Mesendoderm (in vitro differentiated cells): Measurements from ENCODE around the gene RUVBL1.

Experiments
- DNase-seq: peaks from one replicate; pipeline ENCODE4 v3.0.0; 2013
- H2AK5ac ChIP-seq: 2 replicates; pipeline ENCODE4 v1.6.1; 2013; ENCODE audit warnings: low read length, inconsistent platforms
- H2BK120ac ChIP-seq: 2 replicates; pipeline ENCODE4 v1.6.1; 2013; ENCODE audit warnings: low read depth, mild to moderate bottlenecking, low read length, moderate library complexity, mixed read lengths
- H2BK15ac ChIP-seq: replicated peaks from 2 replicates; pipeline ENCODE4 v1.6.1; 2013; ENCODE audit warnings: low read depth, mild to moderate bottlenecking, moderate library complexity
- H2BK5ac ChIP-seq: 2 replicates; pipeline ENCODE4 v1.6.1; 2013; ENCODE audit warnings: low read length, inconsistent platforms
- H3K18ac ChIP-seq: 2 replicates; pipeline ENCODE4 v1.6.1; 2013; ENCODE audit warnings: mild to moderate bottlenecking, low read length, mixed read lengths
- H3K23ac ChIP-seq: one replicate; pipeline ENCODE4 v1.6.1; 2013; ENCODE audit warnings: low read length
- H3K27ac ChIP-seq: 2 replicates; pipeline ENCODE4 v1.5.1; 2013; ENCODE audit warnings: low read depth, mild to moderate bottlenecking, inconsistent platforms, low read length, moderate library complexity
- H3K27me3 ChIP-seq: 2 replicates; pipeline ENCODE4 v1.6.1; 2013; ENCODE audit warnings: low read length, control low read depth, mild to moderate bottlenecking, inconsistent platforms; ENCODE audit not compliant: insufficient read depth, poor library complexity
- H3K36me3 ChIP-seq: 2 replicates; pipeline ENCODE4 v1.6.1; 2013; ENCODE audit warnings: low read length, inconsistent platforms; ENCODE audit not compliant: control insufficient read depth, insufficient read depth
- H3K4ac ChIP-seq: one replicate; pipeline ENCODE4 v1.6.1; 2013; ENCODE audit warnings: low read depth, mild to moderate bottlenecking, low read length, moderate library complexity
- H3K4me1 ChIP-seq: 2 replicates; pipeline ENCODE4 v1.6.1; 2013; ENCODE audit warnings: low read depth, low read length, inconsistent platforms; ENCODE audit not compliant: control insufficient read depth
- H3K4me2 ChIP-seq: 2 replicates; pipeline ENCODE4 v1.6.1; 2013; ENCODE audit warnings: low read length
- H3K4me3 ChIP-seq: 2 replicates; pipeline ENCODE4 v1.5.1; 2013; ENCODE audit warnings: mild to moderate bottlenecking, low read length
- H3K56ac ChIP-seq: one replicate; pipeline ENCODE4 v1.6.1; 2013; ENCODE audit warnings: low read length
- H3K79me1 ChIP-seq: 2 replicates; pipeline ENCODE4 v1.6.1; 2013; ENCODE audit warnings: low read length, inconsistent platforms
- H3K79me2 ChIP-seq: 2 replicates; pipeline ENCODE4 v1.6.1; 2013; ENCODE audit warnings: mild to moderate bottlenecking, low read length; ENCODE audit not compliant: control insufficient read depth, insufficient read depth
- H3K9ac ChIP-seq: 2 replicates; pipeline ENCODE4 v1.6.1; 2013; ENCODE audit warnings: low read length, inconsistent platforms
- H4K5ac ChIP-seq: one replicate; pipeline ENCODE4 v1.6.1; 2013; ENCODE audit warnings: low read length
- H4K8ac ChIP-seq: one replicate; pipeline ENCODE4 v1.6.1; 2013; ENCODE audit warnings: low read depth, mild to moderate bottlenecking, control low read depth, low read length, moderate library complexity
- WGBS: extraction: QIAGEN DNeasy Blood & Tissue Kit; methylation state at CpG from one replicate; pipeline ENCODE4 v1.1.7; 2013; ENCODE audit warnings: low lambda C conversion rate, missing lambda C conversion rate; ENCODE audit not compliant: insufficient coverage; ENCODE audit errors: extremely low coverage; 5-methylcytosine and 5-hydroxymethylcytosine counted together

The RUVBL1 gene

DNA sequence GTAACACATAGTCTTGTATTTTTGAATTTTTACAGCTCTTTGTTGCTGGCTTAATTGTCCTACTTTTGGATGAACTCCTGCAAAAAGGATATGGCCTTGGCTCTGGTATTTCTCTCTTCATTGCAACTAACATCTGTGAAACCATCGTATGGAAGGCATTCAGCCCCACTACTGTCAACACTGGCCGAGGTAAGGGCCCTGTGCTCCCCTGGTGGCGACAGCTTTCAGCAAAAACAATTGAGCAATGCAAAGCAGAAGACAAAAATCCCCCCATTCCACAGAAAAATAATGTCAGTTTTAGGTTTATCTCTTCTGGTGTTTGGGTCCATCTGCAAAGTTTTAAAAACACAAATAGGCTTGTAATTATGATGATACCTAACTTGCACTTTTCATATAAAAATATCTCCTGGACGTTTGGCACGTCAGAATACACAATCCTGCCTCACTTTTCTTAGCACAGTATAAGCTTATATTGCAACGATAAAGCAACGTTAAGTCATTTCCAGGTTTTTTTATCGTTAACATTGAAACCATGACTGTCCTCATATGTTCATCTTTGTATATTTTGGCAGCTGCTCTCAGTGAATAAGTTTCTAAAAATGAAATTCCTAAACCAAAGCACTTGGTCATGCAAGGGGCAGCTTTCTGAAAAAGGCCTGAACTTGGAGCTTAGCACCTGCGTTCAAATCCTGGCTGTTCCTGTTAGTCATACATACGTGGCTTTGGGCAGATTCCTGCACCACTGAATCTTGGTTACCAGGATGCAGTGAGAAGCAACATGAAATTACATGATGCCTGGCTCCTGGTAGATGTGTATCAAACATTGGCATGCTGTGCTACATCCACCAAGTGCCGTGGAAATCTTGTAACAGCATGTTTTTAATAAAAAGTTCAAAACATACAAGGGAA, 62.9 kb downstream of the RUVBL1 start:
- H3K56ac ChIP-seq: no peak overlapping the region
- no peak overlapping the region for H3K27ac ChIP-seq
- no peak overlapping the region for H3K18ac ChIP-seq
- no peak for DNase-seq
- no peak overlapping the region for H4K8ac ChIP-seq
- no peak overlapping the region for H3K4me2 ChIP-seq
- no peak overlapping the region for H3K9ac ChIP-seq
- H3K27me3 ChIP-seq: no peaks in the 10 kb centered on the region
- H3K23ac ChIP-seq: no peak overlapping the region
- no peaks in the 10 kb centered on the region for H3K79me2 ChIP-seq
- H3K4me3 ChIP-seq: no peak overlapping the region
- no peaks in the 10 kb centered on the region for H3K4me1 ChIP-seq
- no peak overlapping the region for H2BK15ac ChIP-seq
- H3K4ac ChIP-seq: no peak overlapping the region
- no peak overlapping the region for H2AK5ac ChIP-seq
- no peak overlapping the region for H4K5ac ChIP-seq
- no peak overlapping the region for H2BK120ac ChIP-seq
- peaks cover 28% of the 10 kb centered on the region for H3K36me3 ChIP-seq
- H2BK5ac ChIP-seq: no peak overlapping the region
- peaks cover 4% of the 10 kb centered on the region for H3K79me1 ChIP-seq
- WGBS: no CpG with 5 or more reads among the region's 11 CpGs

DNA sequence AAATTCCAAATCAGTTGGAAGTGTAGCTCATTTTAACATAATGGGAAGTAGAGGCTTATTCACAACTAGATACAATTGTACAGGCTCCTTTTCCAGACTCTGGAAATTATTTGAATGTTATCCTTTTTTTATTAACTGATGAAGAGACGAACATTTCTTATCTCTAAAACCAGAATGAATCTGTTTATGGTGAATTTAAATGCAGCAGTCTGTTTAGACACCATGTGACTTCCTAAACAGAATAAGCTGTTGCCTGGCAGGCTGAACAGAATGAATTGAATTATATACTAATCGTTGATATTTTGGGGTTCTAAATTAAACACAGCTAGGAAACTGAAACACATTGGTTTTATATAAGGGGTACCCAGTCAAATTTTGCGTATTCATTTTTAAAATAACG, 67.4 kb downstream of the RUVBL1 start:
- no CpG with 5 or more reads among the region's 4 CpGs for WGBS
- Histone ChIP-seq H2BK120ac (no peak overlapping the region), H3K4me1 (peaks cover 8% of the 10 kb centered on the region), H2BK5ac (no peak overlapping the region), H2BK15ac (no peak overlapping the region), H3K4me2 (no peak overlapping the region), H3K18ac (no peak overlapping the region), H3K4me3 (no peak overlapping the region), H3K79me2 (peaks cover 32% of the 10 kb centered on the region), H3K27me3 (no peaks in the 10 kb centered on the region), H3K79me1 (peaks cover 14% of the 10 kb centered on the region), H4K5ac (no peak overlapping the region), H4K8ac (no peak overlapping the region), H3K23ac (no peak overlapping the region), H3K27ac (no peak overlapping the region), H2AK5ac (no peak overlapping the region), H3K4ac (no peak overlapping the region), H3K9ac (no peak overlapping the region), H3K36me3 (peaks cover 17% of the 10 kb centered on the region), H3K56ac (no peak overlapping the region)
- no peak for DNase-seq

DNA sequence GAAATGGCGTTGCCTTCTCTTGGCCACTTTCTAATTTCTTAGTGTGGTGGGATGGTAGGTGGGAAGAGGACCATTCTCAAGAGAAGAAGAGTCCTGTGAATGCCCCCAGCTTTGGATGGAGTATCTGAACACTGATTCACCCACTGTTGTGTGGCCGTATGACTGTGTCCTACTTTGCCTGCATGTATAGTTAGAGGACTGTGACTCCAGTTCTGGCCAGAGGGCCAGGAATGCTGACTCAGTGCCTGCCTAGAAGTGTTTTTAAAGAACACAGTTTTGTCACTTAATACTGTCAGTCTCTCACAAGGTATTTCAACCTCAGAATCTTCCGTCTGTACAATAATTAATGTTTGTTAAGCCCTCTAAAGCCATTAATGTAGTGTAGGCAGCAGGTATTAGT, 69.2 kb downstream of the RUVBL1 start:
- H4K8ac ChIP-seq: no peak overlapping the region
- no peak overlapping the region for H3K27ac ChIP-seq
- peaks cover 14% of the 10 kb centered on the region for H3K79me1 ChIP-seq
- H2BK120ac ChIP-seq: no peak overlapping the region
- H3K4me2 ChIP-seq: peak overlapping the region; percentile 68
- peaks cover 7% of the 10 kb centered on the region for H3K36me3 ChIP-seq
- no peak overlapping the region for H2BK5ac ChIP-seq
- peak overlapping the region; percentile 72 for H3K9ac ChIP-seq
- no peaks in the 10 kb centered on the region for H3K27me3 ChIP-seq
- no peak overlapping the region for H2AK5ac ChIP-seq
- H4K5ac ChIP-seq: no peak overlapping the region
- H3K79me2 ChIP-seq: peaks cover 32% of the 10 kb centered on the region
- peaks cover 10% of the 10 kb centered on the region for H3K4me1 ChIP-seq
- no peak overlapping the region for H3K23ac ChIP-seq
- H3K18ac ChIP-seq: no peak overlapping the region
- no peak for DNase-seq
- H3K4ac ChIP-seq: no peak overlapping the region
- H3K56ac ChIP-seq: peak overlapping the region; percentile 2
- no CpG with 5 or more reads among the region's 3 CpGs for WGBS
- no peak overlapping the region for H2BK15ac ChIP-seq
- H3K4me3 ChIP-seq: no peak overlapping the region

DNA sequence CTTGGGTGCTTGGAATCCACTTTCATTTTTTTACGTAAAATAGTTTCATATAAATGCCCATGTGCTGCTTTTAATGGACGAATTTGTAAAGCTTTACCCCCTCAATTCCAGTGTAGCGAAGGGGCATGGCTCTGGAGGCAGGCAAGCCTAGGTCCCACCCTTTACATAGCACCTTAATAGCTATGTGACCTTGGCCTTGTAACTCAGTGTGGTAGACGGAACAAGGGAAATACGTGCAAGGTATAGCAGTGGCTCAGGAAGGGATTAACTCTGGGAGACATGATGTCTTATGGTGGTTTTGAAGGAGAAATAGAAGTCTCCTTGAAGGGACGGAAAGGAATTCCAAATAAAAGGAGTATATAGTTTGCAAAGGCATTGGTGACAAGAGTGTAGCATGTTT, 70.0 kb downstream of the RUVBL1 start:
- DNase-seq: no peak
- H3K27ac ChIP-seq: no peak overlapping the region

DNA sequence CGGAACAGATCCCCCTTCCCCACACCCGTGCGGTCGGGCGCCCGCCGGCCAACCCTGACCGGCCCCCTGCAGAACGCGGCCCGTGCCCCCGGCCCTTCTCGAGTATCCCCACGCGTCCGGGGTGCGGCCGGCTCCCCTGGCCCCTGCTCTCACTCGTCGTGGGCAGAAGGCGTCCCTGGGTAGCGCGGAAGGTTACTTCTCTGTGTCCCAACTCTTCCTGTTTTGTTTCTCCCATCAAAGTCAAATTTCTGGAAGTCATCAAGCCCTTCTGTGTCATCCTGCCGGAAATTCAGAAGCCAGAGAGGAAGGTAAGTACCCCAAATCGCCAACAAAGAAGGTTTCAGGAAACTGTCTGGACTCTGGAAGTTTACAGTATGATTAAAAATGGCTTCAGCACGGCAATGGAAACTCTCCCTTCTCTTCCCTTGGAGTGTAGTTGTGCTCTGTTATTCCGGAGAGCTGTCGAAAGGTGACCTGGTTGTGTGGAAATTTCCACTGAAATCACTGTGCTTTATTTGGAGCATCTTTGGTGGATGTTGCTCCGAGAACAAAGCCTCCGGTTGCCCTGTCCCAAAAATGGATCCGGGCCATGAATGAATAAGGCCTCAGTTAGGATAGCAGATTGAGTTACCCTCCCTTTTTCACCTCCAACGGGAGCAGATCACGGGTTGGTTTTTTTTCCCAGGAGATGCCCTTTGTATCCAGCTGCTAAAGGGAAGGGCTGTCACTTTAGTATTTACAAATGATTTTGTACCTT, 70.8 kb downstream of the RUVBL1 start:
- Histone ChIP-seq H3K18ac (peak overlapping the region; percentile 84), H3K79me2 (peaks cover 32% of the 10 kb centered on the region), H2BK5ac (peak overlapping the region; percentile 37), H3K23ac (no peak overlapping the region), H2AK5ac (no peak overlapping the region), H3K27me3 (no peaks in the 10 kb centered on the region), H3K4ac (peak overlapping the region; percentile 90), H3K36me3 (peaks cover 4% of the 10 kb centered on the region), H3K79me1 (peaks cover 14% of the 10 kb centered on the region), H2BK120ac (no peak overlapping the region), H3K56ac (peak overlapping the region; percentile 95), H3K4me3 (peak overlapping the region; percentile 77), H3K27ac (peak overlapping the region; percentile 68), H4K8ac (peak overlapping the region; percentile 94), H3K4me2 (peak overlapping the region; percentile 68), H3K4me1 (peaks cover 10% of the 10 kb centered on the region), H3K9ac (peak overlapping the region; percentile 72), H4K5ac (peak overlapping the region; percentile 15), H2BK15ac (no peak overlapping the region)
- DNase-seq: no peak
- WGBS: no CpG with 5 or more reads among the region's 33 CpGs

More for the DNA sequence above, 70.0 kb downstream of the RUVBL1 start:
- Histone ChIP-seq H3K4me3 (no peak overlapping the region), H2BK15ac (no peak overlapping the region), H4K8ac (no peak overlapping the region), H3K23ac (no peak overlapping the region), H4K5ac (no peak overlapping the region), H3K9ac (peak overlapping the region; percentile 72), H2BK5ac (no peak overlapping the region), H3K18ac (no peak overlapping the region), H3K4me2 (peak overlapping the region; percentile 68), H3K79me2 (peaks cover 32% of the 10 kb centered on the region), H2BK120ac (no peak overlapping the region), H3K36me3 (peaks cover 6% of the 10 kb centered on the region), H3K27me3 (no peaks in the 10 kb centered on the region), H3K56ac (peak overlapping the region; percentile 95), H3K4ac (no peak overlapping the region), H2AK5ac (no peak overlapping the region), H3K79me1 (peaks cover 14% of the 10 kb centered on the region), H3K4me1 (peaks cover 10% of the 10 kb centered on the region)
- WGBS: no CpG with 5 or more reads among the region's 6 CpGs
